ENCODE data around the gene RIT2. TPM values are rescaled to one million over a fixed set of nuclear protein-coding genes. Genes with fewer than 3 reads are reported as not detected.

RIT2 gene
- total RNA-seq, 1 donor from 2014 or later: not detected

DNA sequence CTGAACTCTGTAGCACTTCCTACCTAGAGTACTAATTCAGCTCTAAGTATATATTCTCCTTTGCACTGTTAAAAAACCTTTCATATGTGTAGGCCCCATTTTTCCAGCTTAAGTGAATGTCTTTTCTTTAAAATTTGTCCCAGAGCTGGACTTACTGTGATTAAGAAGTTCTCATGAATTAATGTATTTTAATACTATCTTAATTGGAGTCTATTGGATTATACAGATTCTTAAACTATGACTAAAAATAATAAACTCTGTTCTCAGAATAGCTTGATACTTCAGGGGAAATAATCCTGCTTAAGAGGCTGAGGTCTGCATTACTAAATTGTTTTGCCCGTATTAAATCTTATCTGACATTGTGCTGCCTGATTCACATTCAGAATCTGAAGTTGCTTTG is 223.3 kb downstream of the RIT2 start:
- Mint-ChIP-seq H3K9me3 (peaks cover 4% of the 10 kb centered on the region), H3K36me3 (no peaks in the 10 kb centered on the region), H3K4me1 (peaks cover 27% of the 10 kb centered on the region), H3K27ac (no peak overlapping the region), H3K27me3 (ENCODE audit: low read depth) (no peaks in the 10 kb centered on the region), H3K4me3 (no peak overlapping the region)
- no peak for DNase-seq (ENCODE audit: low spot score in 2 of 2, unreplicated experiment in 2 of 2)
- no peak for TF ChIP-seq CTCF (IDR thresholded peaks at IDR 0.05; ENCODE audit: unreplicated experiment)

- no peak overlapping the region for H3K4me3 Mint-ChIP-seq
- H3K36me3 Mint-ChIP-seq: no peaks in the 10 kb centered on the region
These were observed 223.8 kb downstream of the RIT2 start for GRCh38 chr18:42891705-42892104.

DNA sequence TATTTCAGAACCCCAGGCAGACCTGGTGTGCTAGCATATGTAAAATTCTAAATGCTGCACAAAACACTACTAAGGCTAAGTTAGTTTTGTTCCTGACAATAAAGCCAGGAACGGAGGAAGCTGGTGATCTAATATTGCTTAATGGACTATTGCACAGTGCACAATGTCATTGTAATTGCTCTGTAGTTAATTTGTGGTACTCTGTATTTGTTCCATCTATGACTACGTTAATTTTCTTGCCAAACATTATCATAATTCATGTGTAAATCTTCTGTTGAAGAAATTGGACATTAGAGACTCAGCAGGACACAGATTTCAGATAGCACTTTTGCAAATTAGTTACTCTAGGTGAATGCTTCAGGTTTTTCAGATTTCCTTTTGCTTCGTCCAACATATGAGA is 232.3 kb downstream of the RIT2 start:
- Mint-ChIP-seq H3K27me3 (ENCODE audit: low read depth) (no peaks in the 10 kb centered on the region), H3K36me3 (no peaks in the 10 kb centered on the region), H3K9me3 (no peaks in the 10 kb centered on the region), H3K27ac (no peak overlapping the region), H3K4me3 (no peak overlapping the region), H3K4me1 (peaks cover 17% of the 10 kb centered on the region)
- no peak for TF ChIP-seq CTCF (IDR thresholded peaks at IDR 0.05; ENCODE audit: unreplicated experiment)
- no peak for DNase-seq (ENCODE audit: low spot score in 2 of 2, unreplicated experiment in 2 of 2)

More at GRCh38 chr18:42891705-42892104, 223.8 kb downstream of the RIT2 start:
- no peak for DNase-seq (ENCODE audit: low spot score in 2 of 2, unreplicated experiment in 2 of 2)
- peaks cover 4% of the 10 kb centered on the region for H3K9me3 Mint-ChIP-seq
- no peak overlapping the region for H3K27ac Mint-ChIP-seq
- H3K4me1 Mint-ChIP-seq: peaks cover 27% of the 10 kb centered on the region
- no peak for TF ChIP-seq CTCF (IDR thresholded peaks at IDR 0.05; ENCODE audit: unreplicated experiment)
- no peaks in the 10 kb centered on the region for H3K27me3 Mint-ChIP-seq (ENCODE audit: low read depth)

DNA sequence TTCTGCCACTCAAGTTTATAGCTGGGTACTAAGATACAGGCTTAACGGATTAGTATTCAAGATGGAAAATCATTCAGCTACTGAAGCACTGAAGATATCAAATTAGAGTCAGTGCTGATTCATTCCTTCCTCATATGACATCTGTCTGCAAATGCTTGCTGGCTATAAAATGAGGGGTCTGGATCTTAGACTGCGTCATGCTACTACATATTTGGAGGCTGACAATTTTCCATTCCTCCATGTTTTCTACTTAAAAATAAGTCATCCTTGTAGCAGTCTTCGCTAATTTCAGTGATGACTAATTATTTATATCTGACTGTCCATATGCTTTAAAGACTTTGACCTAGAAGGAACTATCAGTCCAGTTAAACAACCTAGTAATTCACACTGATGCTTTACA is 233.4 kb downstream of the RIT2 start:
- DNase-seq (ENCODE audit: low spot score in 2 of 2, unreplicated experiment in 2 of 2): no peak
- Mint-ChIP-seq H3K27me3 (ENCODE audit: low read depth) (no peaks in the 10 kb centered on the region), H3K4me1 (peaks cover 17% of the 10 kb centered on the region), H3K36me3 (no peaks in the 10 kb centered on the region), H3K4me3 (no peak overlapping the region), H3K27ac (no peak overlapping the region), H3K9me3 (no peaks in the 10 kb centered on the region)
- no peak for TF ChIP-seq CTCF (IDR thresholded peaks at IDR 0.05; ENCODE audit: unreplicated experiment)

DNA sequence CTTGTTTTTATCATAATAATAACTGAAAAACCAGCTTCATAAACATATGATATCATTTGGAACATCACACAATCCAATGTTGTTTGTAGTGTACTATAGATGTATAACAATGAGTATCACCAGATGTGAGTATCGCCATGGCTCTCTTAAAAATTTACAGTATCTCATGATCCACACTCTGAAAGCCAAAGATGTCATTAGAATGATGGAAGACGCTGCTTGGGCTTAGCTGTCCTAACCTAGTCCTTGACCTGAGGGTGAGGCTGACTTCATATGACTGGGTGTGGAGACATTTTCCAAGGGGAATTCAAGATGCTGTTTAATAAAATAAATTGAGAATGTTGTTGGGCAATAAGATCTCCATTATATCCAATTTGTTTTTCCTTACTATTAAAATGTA is 242.6 kb downstream of the RIT2 start:
- Mint-ChIP-seq H3K36me3 (no peaks in the 10 kb centered on the region), H3K27me3 (ENCODE audit: low read depth) (no peaks in the 10 kb centered on the region), H3K4me3 (no peak overlapping the region), H3K9me3 (no peaks in the 10 kb centered on the region), H3K4me1 (peaks cover 5% of the 10 kb centered on the region), H3K27ac (no peak overlapping the region)
- DNase-seq (ENCODE audit: low spot score in 2 of 2, unreplicated experiment in 2 of 2): no peak
- TF ChIP-seq CTCF (IDR thresholded peaks at IDR 0.05; ENCODE audit: unreplicated experiment): no peak

DNA sequence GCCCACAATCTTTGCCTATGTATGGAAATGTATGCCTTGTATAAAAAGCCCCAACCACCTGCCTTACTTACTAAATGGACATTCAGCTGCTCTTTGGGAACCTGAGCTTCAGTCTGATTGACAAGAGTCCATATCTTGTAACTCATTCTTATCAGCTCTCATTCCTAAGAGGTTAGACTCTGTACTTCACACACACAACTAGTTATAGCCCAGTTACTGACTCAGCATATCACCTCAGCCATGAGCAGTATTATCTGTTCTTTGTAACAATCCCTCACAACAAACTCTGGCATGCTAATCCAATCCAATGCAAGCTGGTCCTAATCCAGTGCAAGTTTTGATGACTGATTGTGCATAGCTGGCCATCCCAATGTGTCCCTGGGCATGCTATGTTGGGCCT is 250.6 kb downstream of the RIT2 start:
- H3K4me1 Mint-ChIP-seq: peaks cover 3% of the 10 kb centered on the region
- TF ChIP-seq CTCF (IDR thresholded peaks at IDR 0.05; ENCODE audit: unreplicated experiment): no peak

More for the DNA sequence above, 250.6 kb downstream of the RIT2 start:
- H3K9me3 Mint-ChIP-seq: no peaks in the 10 kb centered on the region
- no peak for DNase-seq (ENCODE audit: low spot score in 2 of 2, unreplicated experiment in 2 of 2)
- H3K27me3 Mint-ChIP-seq (ENCODE audit: low read depth): no peaks in the 10 kb centered on the region
- H3K4me3 Mint-ChIP-seq: no peak overlapping the region
- H3K27ac Mint-ChIP-seq: no peak overlapping the region
- no peaks in the 10 kb centered on the region for H3K36me3 Mint-ChIP-seq

Measured in mesothelial cell of epicardium (in vitro differentiated cells).